HG02571 (cell line): ENCODE results near the gene PRKN.

Experiments
- ATAC-seq: cut with Tn5 transposase; IDR thresholded peaks from one replicate; pipeline ENCODE4 v1.9.1; 2021; ENCODE audit warnings: mild to moderate bottlenecking, moderate library complexity; ENCODE audit not compliant: unreplicated experiment

PRKN gene

DNA sequence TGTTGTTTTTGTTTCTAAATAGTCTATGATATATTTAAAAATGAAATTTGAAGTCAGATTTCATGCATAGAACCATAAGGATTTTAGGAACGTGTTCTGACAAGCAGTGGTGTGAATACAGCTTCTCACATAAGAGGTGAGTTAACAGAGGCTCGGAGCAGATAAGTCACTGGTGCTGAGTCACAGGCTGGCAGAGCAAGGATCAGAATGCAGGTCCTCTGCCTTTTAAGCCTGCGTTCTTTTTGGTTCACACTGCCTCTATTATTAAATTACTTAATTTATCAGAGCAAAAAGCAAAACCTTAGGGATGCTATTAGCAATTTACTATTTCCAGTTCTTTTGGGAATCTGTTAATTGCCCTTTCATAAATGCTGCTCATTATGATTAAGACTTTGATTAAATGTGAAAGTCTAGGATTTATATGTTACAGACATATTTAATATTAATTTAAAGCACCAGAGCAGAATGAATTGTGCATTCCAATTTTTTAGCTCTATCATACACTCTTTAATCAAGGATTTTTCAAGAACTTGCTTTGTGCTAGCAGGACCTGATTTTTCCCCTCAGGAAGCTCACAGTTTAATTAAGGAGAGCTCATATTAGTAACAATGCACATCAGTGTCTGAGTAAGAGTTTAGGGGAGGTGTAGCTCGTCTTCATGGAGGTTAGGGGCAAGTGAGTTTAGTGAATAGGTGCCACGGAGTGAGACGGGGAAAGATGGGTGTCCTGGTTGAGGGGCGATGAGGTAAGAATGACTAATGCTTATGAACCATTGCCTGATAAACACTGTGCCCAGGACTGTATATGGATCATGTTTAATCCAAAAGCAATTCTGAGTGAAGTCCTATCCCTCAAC is 1241.0 kb downstream of the PRKN start:
- ATAC-seq = no peak

DNA sequence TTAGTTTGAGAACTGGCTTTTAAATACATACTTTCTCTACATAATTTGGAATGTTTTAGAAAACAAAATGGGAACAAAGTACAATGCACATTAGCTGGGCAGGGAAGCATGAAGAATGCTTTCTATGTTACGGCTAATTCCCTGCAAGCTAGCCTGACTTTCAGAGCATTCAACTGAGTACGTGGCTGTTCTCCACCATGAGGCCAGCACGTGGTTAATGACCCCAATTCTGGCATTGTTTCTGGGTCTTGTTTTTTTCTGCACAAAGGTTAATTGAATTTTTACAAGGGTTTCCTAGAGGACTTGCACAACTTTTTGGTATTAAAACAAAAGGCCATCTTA is 1245.1 kb downstream of the PRKN start:
- no peak for ATAC-seq

DNA sequence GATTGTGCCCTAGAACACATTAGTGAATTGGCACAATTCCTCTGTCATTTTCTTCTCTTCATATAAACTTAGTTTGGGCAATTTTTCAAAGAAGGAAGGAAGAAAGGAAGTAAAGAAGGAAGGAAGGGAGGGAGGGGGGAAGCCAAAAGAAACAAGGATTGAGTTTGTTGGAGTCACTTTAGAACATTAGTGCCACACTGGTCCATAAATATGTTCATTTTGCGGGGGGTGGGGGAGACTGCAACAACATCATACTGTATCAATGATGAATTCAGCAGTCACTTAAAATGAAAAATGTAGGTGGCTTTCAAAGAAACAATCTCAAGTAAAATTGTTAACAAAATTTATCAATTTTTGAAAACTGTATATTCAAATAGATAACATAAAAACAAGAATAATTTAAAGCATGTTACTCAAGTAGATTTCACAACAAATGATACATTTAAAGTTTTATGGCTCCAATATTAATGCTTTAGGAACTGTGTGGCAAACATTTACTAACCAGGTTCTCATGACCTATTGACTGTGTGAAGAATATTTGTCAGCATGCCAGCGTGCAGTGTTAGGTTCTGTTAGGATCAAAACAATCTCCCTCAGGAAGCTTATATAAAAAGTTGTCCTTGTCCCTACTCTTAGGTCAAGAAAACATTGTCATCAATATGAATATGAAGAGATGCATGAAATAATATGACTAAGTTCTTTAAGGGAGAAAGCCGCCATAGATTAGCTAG is 1245.6 kb downstream of the PRKN start:
- no peak for ATAC-seq

DNA sequence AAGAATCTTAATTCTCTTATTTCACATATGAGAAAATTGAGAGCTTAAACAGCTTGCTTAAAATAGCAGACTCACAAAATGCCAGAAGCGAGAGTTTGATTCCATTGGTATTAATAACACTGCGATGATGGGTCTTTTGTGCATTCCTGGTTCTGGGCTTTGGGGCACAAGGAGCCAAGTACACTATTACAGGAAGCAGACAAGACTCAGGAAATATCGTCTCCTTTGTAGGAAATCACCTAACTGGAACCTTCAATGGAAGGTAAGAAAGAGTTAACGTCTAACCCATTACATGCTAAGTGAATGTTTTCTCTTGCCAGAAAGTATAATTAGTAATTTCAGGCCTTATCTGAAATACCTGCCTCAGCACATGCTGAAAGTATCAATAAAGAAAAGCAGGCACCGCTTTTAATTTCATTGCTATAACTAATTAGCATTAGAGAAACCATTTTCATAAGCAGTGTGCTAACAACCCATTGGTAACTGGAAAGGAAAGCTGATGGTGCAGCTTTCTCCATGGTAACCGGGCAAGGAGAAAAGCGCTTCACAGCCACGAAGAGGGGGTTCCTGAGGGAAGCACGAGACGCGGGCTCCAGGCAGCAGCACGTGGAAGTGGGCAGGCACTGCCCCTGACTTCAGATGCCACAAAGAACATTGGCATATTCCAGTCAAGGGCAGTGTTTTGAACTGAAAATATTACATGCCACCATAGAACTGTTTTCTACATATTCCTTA is 1247.0 kb downstream of the PRKN start:
- ATAC-seq = no peak

DNA sequence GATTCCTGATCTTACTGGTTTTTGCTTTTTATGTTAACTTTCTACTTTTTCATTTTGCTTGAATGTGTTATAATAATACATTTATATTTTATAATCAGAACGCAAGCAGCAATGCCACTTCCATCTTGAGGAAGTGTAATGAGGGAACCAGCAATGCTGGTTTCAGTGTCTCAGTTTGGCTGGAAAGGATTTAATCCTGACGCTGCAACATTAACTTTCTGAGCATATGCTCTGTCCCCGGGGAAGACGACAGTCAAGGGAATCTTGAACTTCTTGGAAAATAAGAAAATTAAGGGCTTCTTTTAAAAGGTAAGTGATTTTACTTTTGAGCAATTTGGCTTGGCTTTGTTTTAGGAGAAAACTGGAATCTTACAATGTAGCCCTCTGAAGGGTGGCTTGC is 1248.2 kb downstream of the PRKN start:
- ATAC-seq = no peak

DNA sequence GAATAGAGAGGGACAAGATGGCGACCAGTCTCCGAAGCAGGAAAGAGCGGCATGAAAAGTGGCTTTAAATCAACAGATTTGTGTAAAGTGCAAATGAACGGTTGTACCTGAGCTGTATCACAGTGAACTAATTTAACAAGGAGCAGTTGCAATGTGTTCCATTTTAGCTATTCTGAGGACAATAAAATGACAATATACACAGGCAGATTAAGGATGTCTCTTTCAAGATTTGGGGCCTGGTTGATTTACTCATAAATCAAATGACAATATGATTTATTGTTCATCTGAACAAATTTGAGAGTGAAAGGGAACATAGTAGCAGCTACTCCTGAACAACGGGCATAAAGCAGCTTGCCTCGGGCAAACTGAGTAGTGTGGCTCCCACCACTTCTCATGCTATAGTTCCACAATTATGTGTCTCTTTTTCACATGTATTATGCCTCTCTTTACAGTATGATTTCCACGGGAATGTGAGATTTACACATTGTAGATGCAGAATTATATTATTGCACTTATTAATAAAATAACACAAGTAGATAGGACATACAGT is 1249.6 kb downstream of the PRKN start:
- ATAC-seq = no peak

DNA sequence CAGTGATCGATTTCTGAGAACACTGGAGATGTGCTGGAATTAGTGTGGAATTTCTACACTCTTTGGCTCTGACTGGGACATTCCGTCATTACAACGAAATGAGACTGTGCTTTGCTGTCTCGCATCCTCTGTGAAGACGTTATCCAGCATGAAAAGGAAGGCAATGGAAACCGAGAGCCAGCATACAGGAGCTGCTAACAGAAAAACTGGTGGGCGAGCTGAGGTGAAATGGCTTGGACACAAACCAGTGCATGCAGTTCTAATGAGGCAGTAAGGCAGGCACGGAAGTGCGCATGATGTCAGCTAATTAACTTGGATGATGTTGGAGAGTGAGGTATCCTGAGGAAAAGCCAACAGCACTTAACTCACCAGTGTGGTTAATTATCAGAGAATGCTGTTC is 1250.9 kb downstream of the PRKN start:
- ATAC-seq = no peak

DNA sequence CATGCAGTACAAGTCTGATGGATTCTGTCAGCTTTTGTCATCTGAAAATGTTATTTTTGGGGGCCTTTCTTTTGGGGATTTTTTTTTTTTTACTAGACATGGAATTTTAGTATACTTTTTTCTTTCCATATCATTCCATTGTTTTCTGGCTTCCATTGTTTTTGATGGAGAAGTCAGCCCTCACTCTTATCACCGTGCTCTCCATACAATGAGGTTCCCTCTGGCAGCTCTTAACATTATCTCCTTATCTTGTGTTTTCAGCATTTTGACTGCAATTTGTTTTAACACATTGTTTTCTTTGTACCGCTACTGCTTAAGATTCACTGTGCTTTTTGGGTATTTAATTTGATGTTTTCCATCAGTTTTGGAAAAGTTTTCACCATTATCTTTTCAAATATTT is 1262.2 kb downstream of the PRKN start:
- no peak for ATAC-seq

DNA sequence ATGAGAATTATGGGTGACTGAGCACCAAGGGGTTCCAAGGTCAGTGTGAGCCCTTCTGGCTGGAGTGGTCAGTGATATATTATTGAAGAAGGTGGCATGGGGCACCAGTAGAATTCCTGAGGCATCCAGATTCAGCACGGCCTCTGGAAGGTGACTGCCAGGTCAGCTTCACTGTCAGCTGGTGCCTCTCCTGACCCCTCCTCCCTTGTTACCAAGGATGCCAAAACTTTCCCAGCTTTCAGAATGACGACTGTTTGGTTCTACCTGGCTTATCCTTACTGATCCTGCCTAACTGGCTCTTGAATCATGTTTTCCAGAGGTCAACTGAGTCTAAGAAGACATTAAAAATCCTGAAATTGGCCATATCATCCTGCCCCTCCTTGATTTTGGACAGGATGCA is 1264.5 kb downstream of the PRKN start:
- ATAC-seq = no peak

DNA sequence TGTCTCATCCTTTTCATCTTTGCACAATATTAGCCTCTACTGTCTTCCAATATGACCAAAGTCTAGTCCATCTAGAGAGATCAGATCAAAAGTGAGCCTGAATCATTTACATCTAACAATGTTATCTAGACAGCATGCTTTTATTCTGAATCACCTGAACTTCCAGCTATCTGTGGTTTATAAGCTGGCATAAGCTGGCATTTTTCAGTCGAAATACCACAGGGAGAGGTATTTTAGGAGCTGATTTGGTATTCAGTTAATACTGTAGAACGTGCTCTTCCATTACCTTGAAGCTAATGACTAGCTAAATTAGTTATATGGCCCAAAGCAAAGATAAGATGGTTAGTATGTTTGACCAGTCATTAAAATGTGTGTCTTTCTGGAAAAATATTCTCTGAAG is 1265.4 kb downstream of the PRKN start:
- no peak for ATAC-seq

DNA sequence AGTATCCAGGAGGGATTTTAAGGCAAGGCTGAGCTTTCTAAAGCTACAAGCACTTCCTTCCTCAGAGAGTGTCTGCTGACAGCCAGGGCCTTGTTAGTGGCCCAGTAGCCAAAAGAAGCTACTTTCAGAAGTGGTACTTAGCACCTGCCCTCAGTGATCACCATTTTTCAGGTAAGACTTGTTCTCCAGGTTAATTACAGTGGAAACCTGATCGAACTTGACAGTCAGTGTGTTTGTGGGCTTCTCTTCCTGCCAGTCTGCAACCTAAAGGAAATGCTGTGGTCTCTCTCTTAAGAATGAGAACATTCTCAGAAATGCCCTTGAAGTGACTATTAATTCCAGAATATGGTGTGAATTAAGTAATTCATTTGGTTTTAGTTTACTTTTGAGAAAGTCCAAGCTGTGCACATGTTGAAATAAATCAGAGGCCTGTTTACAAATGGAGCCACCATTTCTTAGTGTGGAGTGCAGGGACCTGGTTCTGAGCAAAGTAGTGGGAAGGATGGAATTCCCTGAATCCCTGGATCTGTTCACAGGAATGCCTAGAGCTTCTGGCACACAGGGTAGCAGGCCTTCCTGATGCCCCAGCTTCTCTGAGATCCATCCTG is 1268.5 kb downstream of the PRKN start:
- no peak for ATAC-seq

DNA sequence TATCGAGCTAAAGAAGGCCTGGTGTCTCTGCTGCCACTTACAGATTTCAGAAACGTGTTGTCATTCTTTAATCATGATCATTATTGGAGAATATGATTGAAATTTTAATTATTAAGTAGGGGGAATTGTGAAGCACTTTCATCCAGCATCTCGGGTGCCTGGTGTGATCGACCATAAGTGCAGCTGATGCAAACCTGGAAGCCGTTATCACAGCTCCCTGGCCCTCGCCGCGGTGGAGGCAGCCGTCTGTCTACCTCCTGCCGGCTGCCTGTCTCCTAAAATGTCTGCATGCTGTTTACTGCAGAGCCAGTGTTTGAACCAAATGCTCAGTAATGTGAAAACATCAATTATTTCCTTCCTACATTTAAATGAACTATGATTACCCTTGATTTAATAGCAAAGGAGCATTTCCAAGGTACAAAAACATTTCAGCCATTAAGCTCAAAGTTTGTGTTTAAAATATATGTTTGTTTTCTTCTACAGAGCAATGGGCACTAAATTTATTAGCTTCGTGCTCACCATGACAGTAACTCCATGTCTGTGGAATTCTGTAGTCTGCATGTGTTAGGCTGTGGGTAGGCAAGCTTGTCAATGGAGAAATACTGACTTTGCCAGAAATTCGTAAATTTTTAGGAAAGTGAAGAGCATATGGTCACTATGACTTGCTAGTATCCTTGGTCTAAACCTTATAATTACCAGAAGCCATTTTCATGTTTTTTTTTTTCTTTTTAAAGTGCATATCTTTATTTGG is 1269.2 kb downstream of the PRKN start:
- ATAC-seq = no peak

DNA sequence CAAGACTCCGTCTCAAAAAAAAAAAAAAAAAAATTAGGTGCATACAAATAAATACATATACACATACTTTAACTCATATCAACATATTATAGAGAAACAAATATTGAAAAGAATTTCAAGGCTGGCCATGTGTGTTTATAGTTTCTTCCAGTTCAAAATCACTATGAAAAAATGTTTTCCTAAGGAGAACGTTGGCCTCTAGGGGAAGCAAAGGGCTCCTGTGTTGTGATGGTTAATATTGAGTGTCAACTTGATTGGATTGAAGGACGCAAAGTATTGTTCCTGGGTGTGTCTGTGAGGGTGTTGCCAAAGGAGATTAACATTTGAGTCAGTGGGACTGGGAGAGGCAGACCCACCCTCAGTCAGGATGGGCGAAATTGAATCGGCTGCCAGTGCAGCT is 1271.7 kb downstream of the PRKN start:
- ATAC-seq = no peak

DNA sequence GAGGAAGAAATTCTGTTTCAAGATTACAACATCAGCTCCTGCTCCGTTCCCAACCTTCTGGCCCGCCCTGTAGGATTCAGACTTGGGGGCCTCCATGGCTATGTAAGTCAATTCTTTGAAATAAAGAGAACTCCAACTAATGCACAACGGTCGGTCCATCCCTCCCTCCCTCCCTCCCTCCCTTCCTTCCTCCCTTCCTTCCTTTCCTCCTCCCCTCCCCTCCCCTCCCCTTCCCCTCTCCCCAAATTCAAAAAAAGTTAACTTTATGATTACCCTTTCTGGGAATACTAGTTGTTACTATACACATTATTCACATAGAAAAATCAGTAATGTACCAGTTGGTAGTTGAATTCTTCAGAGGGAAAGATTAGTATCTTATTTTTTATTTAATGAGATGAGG is 1274.0 kb downstream of the PRKN start:
- ATAC-seq = no peak

DNA sequence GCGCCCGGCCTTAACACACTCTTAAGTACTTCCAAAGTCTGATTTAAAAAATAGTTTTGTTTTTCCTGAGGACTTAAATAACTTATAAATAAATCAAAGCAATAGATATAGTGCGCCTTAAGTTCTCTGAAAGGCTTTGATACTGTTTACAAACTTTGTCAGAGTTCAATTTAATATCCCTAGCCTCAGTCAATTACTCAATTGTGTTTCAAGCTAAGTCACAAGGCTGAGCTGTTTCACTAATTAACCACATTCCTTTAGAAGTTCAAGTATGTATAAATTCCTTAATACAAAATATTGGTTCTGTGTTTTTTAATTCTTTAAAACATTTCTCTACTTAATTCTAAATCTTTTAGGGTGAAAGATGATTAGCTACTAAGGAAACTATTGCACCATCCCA is 1275.3 kb downstream of the PRKN start:
- no peak for ATAC-seq

DNA sequence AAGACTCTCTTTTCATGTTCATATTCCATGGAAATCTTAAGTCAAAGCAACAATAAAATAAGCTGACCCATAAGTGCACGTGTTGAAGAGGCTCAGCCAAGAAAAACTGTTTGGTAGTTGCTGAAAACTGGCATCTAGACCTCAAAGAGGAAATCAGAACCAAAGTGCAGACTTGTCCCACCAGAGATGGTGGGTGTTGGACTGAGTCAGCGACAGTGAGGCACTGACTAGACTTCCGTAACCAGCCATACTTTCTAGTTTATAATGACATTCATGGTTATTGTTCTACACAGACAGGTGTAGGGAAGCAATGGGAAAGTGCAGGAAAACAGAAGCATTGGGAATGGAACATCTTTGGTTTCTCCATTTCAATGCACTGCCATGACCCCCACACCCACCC is 1278.0 kb downstream of the PRKN start:
- no peak for ATAC-seq

DNA sequence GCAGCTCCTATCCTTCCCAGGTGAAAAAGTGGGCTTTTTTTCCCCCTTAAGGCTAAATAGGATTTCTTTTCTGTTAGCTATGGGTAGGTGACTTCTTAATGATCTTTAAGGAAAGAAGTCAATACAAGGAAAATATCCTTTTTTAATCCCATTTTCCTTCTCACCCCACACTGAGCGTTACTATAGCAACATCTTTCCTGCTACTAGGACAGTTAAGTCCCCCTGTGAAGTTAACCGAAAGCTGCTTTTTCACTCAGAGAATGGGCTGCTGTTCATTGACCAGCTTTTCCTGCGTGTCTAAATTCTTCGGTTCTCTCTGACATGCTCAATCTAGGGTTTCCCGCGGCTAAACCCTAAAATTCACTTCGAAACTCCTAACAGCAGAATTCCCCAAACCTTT is 1280.6 kb downstream of the PRKN start:
- no peak for ATAC-seq

DNA sequence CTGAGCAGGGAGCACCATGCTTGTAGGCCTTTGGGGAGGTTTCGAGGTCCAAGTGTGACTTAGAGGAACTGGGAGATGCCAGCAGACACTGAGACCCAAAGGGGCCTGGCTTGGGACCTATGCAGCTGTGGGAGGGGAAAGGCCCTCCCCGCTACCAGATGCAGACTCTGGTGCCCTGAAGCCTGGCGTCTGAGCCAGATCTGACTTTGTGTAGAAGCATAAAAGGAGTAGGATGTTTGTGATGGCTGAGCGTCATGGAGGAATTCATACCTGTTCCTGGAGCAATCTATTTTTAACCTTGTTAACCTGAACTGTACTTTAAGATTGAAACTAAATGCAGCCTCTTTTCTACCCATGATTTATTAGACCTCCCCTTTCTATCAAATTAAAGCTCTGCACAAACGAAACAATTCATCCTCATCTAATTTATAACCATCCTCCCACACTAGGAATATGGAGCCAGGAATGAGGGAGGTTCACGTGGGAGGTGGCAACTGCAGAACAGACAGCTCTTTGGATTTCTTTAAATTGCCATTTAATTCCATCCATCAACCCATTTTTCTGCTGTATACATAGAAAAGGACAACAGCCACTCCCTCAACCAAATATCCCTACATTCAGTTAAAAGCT is 1281.2 kb downstream of the PRKN start:
- no peak for ATAC-seq

DNA sequence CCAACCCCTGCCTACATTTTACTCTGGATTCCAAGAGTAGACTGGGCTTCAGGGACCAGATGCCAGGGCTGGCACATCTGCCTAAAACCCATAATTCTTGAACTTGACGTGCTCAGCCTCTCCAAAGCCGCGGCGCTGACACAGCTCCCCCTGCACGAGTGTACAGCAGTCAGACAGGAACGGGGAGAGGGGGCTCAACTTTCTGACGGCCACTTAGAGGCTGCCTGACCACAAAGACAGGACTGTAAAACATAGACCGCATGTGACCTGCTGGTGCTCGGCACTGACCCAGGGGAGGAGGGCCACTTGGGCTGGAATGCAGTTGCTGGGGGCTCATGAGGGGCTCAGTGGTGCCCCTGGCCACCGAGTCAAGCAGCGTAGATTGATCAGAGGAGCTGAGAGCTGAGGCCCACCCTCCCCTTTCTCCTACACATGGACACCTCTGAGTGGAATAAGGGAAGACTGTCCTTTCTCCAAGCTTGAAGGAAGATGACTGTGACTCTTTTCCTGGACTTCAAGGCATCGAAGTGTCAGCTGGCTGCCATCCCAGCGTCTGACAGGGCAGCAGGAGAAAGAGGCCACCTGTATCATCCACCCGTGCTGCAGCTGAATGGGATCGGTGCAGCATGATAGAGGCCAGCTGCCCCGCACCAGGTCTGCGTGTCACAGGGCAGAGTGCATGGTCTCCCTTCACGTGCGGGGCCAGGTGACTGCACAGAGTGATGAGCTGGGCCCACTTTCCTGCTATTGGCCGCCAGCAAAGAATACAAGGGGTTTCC is 1282.4 kb downstream of the PRKN start:
- no peak for ATAC-seq
